ENCODE data around the gene SEPTIN14. TPM values are rescaled to one million over a fixed set of nuclear protein-coding genes. Genes with fewer than 3 reads are reported as not detected.
"Not testable (repeated sequence)": the region's sequence is repeated elsewhere in the genome, so short reads cannot be mapped to it uniquely, and the experiment has no call there.

Gene SEPTIN14
- total RNA-seq, 1 experiment from 2014 or later, result not detected

DNA sequence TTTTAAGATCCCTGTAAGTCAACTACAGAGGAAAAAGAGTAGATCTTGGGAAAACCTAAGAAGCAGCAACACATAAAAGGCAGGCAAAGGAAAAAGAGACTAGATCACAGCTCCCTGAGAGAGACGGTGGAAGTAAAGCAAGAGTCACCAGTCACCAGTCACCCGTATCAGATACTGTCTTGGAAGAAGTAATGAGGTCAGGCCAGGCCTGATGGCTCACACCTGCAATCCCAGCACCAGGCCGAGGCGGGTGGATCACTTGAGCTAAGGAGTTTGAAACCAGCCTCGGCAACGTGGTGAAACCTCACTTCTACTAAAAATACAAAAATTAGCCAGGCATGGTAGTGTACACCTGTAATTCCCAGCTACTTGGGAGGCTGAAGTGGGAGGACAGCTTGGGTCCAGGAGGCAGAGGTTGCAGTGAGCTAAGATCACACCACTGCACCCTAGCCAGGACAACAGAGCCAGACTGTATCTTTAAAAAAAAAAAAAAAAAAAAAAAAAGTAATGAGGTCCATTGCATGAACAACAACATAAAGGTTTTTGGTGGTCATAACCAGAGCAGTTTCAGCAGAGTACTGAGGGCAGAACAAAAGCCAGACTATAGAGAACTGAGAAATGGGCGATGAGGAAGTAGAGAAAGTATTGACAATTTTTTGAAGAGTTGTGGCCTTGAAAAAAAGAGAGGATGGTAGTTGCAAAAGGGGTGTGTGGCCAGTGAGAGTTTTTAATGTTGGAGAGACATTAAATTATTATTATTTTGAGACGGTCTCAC, 41.6 kb upstream of the SEPTIN14 start:
- TF ChIP-seq, protein P1, sequence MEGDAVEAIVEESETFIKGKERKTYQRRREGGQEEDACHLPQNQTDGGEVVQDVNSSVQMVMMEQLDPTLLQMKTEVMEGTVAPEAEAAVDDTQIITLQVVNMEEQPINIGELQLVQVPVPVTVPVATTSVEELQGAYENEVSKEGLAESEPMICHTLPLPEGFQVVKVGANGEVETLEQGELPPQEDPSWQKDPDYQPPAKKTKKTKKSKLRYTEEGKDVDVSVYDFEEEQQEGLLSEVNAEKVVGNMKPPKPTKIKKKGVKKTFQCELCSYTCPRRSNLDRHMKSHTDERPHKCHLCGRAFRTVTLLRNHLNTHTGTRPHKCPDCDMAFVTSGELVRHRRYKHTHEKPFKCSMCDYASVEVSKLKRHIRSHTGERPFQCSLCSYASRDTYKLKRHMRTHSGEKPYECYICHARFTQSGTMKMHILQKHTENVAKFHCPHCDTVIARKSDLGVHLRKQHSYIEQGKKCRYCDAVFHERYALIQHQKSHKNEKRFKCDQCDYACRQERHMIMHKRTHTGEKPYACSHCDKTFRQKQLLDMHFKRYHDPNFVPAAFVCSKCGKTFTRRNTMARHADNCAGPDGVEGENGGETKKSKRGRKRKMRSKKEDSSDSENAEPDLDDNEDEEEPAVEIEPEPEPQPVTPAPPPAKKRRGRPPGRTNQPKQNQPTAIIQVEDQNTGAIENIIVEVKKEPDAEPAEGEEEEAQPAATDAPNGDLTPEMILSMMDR (conservative IDR thresholded peaks at IDR 0.05), result no peak
- no peak for DNase-seq

DNA sequence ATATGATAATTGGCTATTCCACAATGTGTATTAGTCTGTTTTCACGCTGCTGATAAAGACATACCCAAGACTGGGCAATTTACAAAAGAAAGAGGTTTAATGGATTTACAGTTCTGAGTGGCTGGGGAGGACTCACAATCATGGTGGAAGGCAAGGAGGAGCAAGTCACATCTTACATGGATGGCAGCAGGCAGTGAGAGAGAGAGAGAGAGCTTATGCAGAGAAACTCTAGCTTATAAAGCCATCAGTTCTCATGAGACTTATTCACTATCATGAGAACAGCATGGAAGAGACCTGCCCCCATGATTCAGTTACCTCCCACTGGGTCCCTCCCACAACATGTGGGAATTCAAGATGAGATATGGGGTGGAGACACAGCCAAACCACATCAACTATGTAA, 38.5 kb upstream of the SEPTIN14 start:
- not testable (repeated sequence) for H4K20me1 ChIP-seq (ENCODE audit: control insufficient read depth, insufficient read depth, insufficient read length); H3K14ac ChIP-seq (ENCODE audit: insufficient read depth, low read length); H3K9ac ChIP-seq (ENCODE audit: extremely low read depth, insufficient read length, low read length); H2AK5ac ChIP-seq (ENCODE audit: insufficient read length, low read length); H3K79me1 ChIP-seq (ENCODE audit: insufficient read depth, low read depth, low read length, poor library complexity, severe bottlenecking); H3K23me2 ChIP-seq (ENCODE audit: insufficient read length, low read depth, low read length, poor library complexity, severe bottlenecking); H2BK20ac ChIP-seq (ENCODE audit: low read depth, low read length, poor library complexity, severe bottlenecking); H3K56ac ChIP-seq (ENCODE audit: insufficient read length, low read depth, low read length); H2BK120ac ChIP-seq (ENCODE audit: low read depth, low read length, poor library complexity, severe bottlenecking); H2BK12ac ChIP-seq (ENCODE audit: insufficient read length, low read depth, low read length); DNase-seq; H3K23ac ChIP-seq (ENCODE audit: insufficient read length, low read depth, low read length); H3K4me1 ChIP-seq (ENCODE audit: insufficient read depth, low read length); H2BK5ac ChIP-seq (ENCODE audit: insufficient read length, low read length); H3K79me2 ChIP-seq (ENCODE audit: insufficient read depth, low read length); H3T11ph ChIP-seq (ENCODE audit: low read length); H2AFZ ChIP-seq (ENCODE audit: low read length); H3K4me1 Mint-ChIP-seq; H3K9me3 ChIP-seq (ENCODE audit: control insufficient read depth, low read depth, low read length); H3K18ac ChIP-seq (ENCODE audit: insufficient read length, low read depth, low read length); H3K27ac Mint-ChIP-seq; H2BK15ac ChIP-seq (ENCODE audit: low read depth, low read length); H3K4me3 Mint-ChIP-seq; H3K4me2 ChIP-seq (ENCODE audit: insufficient read depth, insufficient read length, low read length); H4K91ac ChIP-seq (ENCODE audit: insufficient read length, low read depth, low read length); H3K27me3 Mint-ChIP-seq (ENCODE audit: low read depth); H4K8ac ChIP-seq (replicated peaks; ENCODE audit: insufficient read length, low read depth, low read length); H3K27ac ChIP-seq (ENCODE audit: insufficient read length, low read depth, low read length); H3K27me3 ChIP-seq (ENCODE audit: insufficient read depth, low read length); H3K4ac ChIP-seq (ENCODE audit: low read depth, low read length); H4K5ac ChIP-seq (ENCODE audit: insufficient read length, low read depth, low read length)
- peaks cover 17 to 24% (median 22%) of the 10 kb centered on the region in 3 experiments for H3K36me3 Mint-ChIP-seq (ENCODE audit: insufficient read depth in 1 of 3, low read depth in 3 of 3)
- H3K9me3 Mint-ChIP-seq, result peaks cover 21 to 37% of the 10 kb centered on the region in 2 experiments
- WGBS (ENCODE audit: extremely low coverage, insufficient read length, low lambda C conversion rate), result no CpG with 5 or more reads among the region's 1 CpG

More for the DNA sequence above, 41.6 kb upstream of the SEPTIN14 start:
- no peak overlapping the region for H3K14ac ChIP-seq (ENCODE audit: insufficient read depth, low read length)
- H2BK12ac ChIP-seq (ENCODE audit: insufficient read length, low read depth, low read length), result no peak overlapping the region
- no peak overlapping the region for H2BK5ac ChIP-seq (ENCODE audit: insufficient read length, low read length)
- no peaks in the 10 kb centered on the region; the same call in 1 of the 2 replicates for H3K27me3 Mint-ChIP-seq (ENCODE audit: low read depth)
- H4K20me1 ChIP-seq (ENCODE audit: control insufficient read depth, insufficient read depth, insufficient read length), result no peaks in the 10 kb centered on the region
- no peak overlapping the region for H3K27ac Mint-ChIP-seq
- no peaks in the 10 kb centered on the region for H3K79me2 ChIP-seq (ENCODE audit: insufficient read depth, low read length)
- peaks cover 11% of the 10 kb centered on the region in 2 experiments for H3K4me1 Mint-ChIP-seq
- H2BK120ac ChIP-seq (ENCODE audit: low read depth, low read length, poor library complexity, severe bottlenecking), result no peak overlapping the region
- H3K56ac ChIP-seq (ENCODE audit: insufficient read length, low read depth, low read length), result no peak overlapping the region
- peaks cover 3% of the 10 kb centered on the region; the same call in 1 of the 2 replicates for H3K4me1 ChIP-seq (ENCODE audit: insufficient read depth, low read length)
- H3K9ac ChIP-seq (ENCODE audit: extremely low read depth, insufficient read length, low read length), result no peak overlapping the region
- H2AFZ ChIP-seq (ENCODE audit: low read length), result no peak overlapping the region
- H3K18ac ChIP-seq (ENCODE audit: insufficient read length, low read depth, low read length), result no peak overlapping the region
- peaks cover 14 to 24% (median 14%) of the 10 kb centered on the region in 3 experiments; a peak in 6 of 7 replicates for H3K36me3 Mint-ChIP-seq (ENCODE audit: insufficient read depth in 1 of 3, low read depth in 3 of 3)
- H4K91ac ChIP-seq (ENCODE audit: insufficient read length, low read depth, low read length), result no peak overlapping the region
- H3K4me2 ChIP-seq (ENCODE audit: insufficient read depth, insufficient read length, low read length), result no peak overlapping the region
- no peak overlapping the region for H2AK5ac ChIP-seq (ENCODE audit: insufficient read length, low read length)
- H3K27ac ChIP-seq (ENCODE audit: insufficient read length, low read depth, low read length), result no peak overlapping the region
- H4K8ac ChIP-seq (replicated peaks; ENCODE audit: insufficient read length, low read depth, low read length), result no peak overlapping the region
- no peak overlapping the region for H4K5ac ChIP-seq (ENCODE audit: insufficient read length, low read depth, low read length)
- H3K79me1 ChIP-seq (ENCODE audit: insufficient read depth, low read depth, low read length, poor library complexity, severe bottlenecking), result no peaks in the 10 kb centered on the region
- no peak overlapping the region for H2BK20ac ChIP-seq (ENCODE audit: low read depth, low read length, poor library complexity, severe bottlenecking)
- H3T11ph ChIP-seq (ENCODE audit: low read length), result no peak overlapping the region
- H3K27me3 ChIP-seq (ENCODE audit: insufficient read depth, low read length), result no peaks in the 10 kb centered on the region
- no peak overlapping the region for H2BK15ac ChIP-seq (ENCODE audit: low read depth, low read length)
- no peaks in the 10 kb centered on the region for H3K23me2 ChIP-seq (ENCODE audit: insufficient read length, low read depth, low read length, poor library complexity, severe bottlenecking)
- no CpG with 5 or more reads among the region's 8 CpGs for WGBS (ENCODE audit: extremely low coverage, insufficient read length, low lambda C conversion rate)
- no peak overlapping the region for H3K4ac ChIP-seq (ENCODE audit: low read depth, low read length)
- peaks cover 20 to 25% of the 10 kb centered on the region in 2 experiments for H3K9me3 Mint-ChIP-seq
- no peaks in the 10 kb centered on the region for H3K9me3 ChIP-seq (ENCODE audit: control insufficient read depth, low read depth, low read length)
- no peak overlapping the region for H3K23ac ChIP-seq (ENCODE audit: insufficient read length, low read depth, low read length)
- H3K4me3 Mint-ChIP-seq, result no peak overlapping the region
